OCI-LY3 (cell line): ENCODE results near the gene PANK4.

Experiments used
- EZH2phosphoT487 ChIP-seq: fragments of 200-600 bp; shearing (Covaris generic); IDR thresholded peaks from 2 replicates; pipeline ENCODE4 v1.6.1; 2018; ENCODE audit warnings: antibody characterized with exemption, mixed run types, low read depth
- TF ChIP-seq, protein P1 (sequence below): fragments of 200-600, 300-600 bp; sonication (generic); IDR thresholded peaks from 2 replicates; pipeline ENCODE4 v1.5.1; 2014; ENCODE audit warnings: antibody characterized with exemption, low read length, low read depth

GRCh38 chr1:2459757-2460156 is 66.6 kb downstream of the PANK4 start:
- TF ChIP-seq, protein P1, sequence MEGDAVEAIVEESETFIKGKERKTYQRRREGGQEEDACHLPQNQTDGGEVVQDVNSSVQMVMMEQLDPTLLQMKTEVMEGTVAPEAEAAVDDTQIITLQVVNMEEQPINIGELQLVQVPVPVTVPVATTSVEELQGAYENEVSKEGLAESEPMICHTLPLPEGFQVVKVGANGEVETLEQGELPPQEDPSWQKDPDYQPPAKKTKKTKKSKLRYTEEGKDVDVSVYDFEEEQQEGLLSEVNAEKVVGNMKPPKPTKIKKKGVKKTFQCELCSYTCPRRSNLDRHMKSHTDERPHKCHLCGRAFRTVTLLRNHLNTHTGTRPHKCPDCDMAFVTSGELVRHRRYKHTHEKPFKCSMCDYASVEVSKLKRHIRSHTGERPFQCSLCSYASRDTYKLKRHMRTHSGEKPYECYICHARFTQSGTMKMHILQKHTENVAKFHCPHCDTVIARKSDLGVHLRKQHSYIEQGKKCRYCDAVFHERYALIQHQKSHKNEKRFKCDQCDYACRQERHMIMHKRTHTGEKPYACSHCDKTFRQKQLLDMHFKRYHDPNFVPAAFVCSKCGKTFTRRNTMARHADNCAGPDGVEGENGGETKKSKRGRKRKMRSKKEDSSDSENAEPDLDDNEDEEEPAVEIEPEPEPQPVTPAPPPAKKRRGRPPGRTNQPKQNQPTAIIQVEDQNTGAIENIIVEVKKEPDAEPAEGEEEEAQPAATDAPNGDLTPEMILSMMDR, result no peak
- TF ChIP-seq EZH2phosphoT487, result no peak
